HepG2 (cell line): ENCODE results near the gene TAL2. TPM values are rescaled to one million over a fixed set of nuclear protein-coding genes. Genes with fewer than 3 reads are reported as not detected.

ENCODE experiments used
- AKAP8 ChIP-seq: sonication (generic); formaldehyde crosslinking; IDR thresholded peaks from 2 replicates; pipeline ENCODE4 v1.5.1; 2020; ENCODE audit warnings: mild to moderate bottlenecking, missing genetic modification reagents
- CEBPG ChIP-seq: IDR thresholded peaks from 2 replicates; pipeline ENCODE4 v1.6.1; 2016
- FIP1L1 ChIP-seq: fragments of 200-400 bp; formaldehyde crosslinking; IDR thresholded peaks from 2 replicates; pipeline ENCODE4 v1.6.1; 2018; ENCODE audit warnings: low read depth, mild to moderate bottlenecking, low read length, moderate library complexity, borderline replicate concordance; ENCODE audit not compliant: insufficient read depth
- HIVEP1 ChIP-seq: sonication (generic); formaldehyde crosslinking; IDR thresholded peaks from 2 replicates; pipeline ENCODE4 v1.4.0; 2020; ENCODE audit warnings: mild to moderate bottlenecking, missing genetic modification reagents
- KLF6 ChIP-seq: IDR thresholded peaks from 2 replicates; pipeline ENCODE4 v1.8.0; 2016; ENCODE audit warnings: missing biosample characterization, missing genetic modification reagents
- MEF2D ChIP-seq: sonication (generic); formaldehyde crosslinking; IDR thresholded peaks from 2 replicates; pipeline ENCODE4 v1.5.1; 2020; ENCODE audit warnings: mild to moderate bottlenecking, missing genetic modification reagents
- MTERF4 ChIP-seq: sonication (generic); formaldehyde crosslinking; IDR thresholded peaks from 2 replicates; pipeline ENCODE4 v1.8.0; 2023; ENCODE audit warnings: mild to moderate bottlenecking, missing genetic modification reagents
- PAF1 ChIP-seq: IDR thresholded peaks from 2 replicates; pipeline ENCODE4 v1.6.1; 2016; ENCODE audit warnings: missing genetic modification reagents, missing compliant biosample characterization
- SNAPC4 ChIP-seq: sonication (generic); formaldehyde crosslinking; IDR thresholded peaks from 2 replicates; pipeline ENCODE4 v1.4.0; 2020; ENCODE audit warnings: mild to moderate bottlenecking, missing genetic modification reagents
- TAF1 ChIP-seq: sonication (generic); formaldehyde crosslinking; IDR thresholded peaks from 2 replicates; pipeline ENCODE4 v1.4.0; 2020; ENCODE audit warnings: missing genetic modification reagents
- THAP7 ChIP-seq: sonication (generic); formaldehyde crosslinking; IDR thresholded peaks from 2 replicates; pipeline ENCODE4 v1.8.1; 2023; ENCODE audit warnings: mild to moderate bottlenecking, missing genetic modification reagents
- U2AF1 ChIP-seq: fragments of 200-400 bp; formaldehyde crosslinking; optimal IDR thresholded peaks from 2 replicates; pipeline ENCODE3; 2017; ENCODE audit warnings: mild to moderate bottlenecking, low read depth, low read length
- ZNF224 ChIP-seq: sonication (generic); formaldehyde crosslinking; IDR thresholded peaks from 2 replicates; pipeline ENCODE4 v1.5.0; 2020; ENCODE audit warnings: mild to moderate bottlenecking, missing genetic modification reagents
- ZNF530 ChIP-seq: sonication (generic); formaldehyde crosslinking; IDR thresholded peaks from 2 replicates; pipeline ENCODE4 v1.5.0; 2020; ENCODE audit warnings: low read depth, mild to moderate bottlenecking, missing genetic modification reagents
- ZNF549 ChIP-seq: sonication (generic); formaldehyde crosslinking; IDR thresholded peaks from 2 replicates; pipeline ENCODE4 v1.5.0; 2020; ENCODE audit warnings: missing genetic modification reagents
- ZNF558 ChIP-seq: sonication (generic); formaldehyde crosslinking; IDR thresholded peaks from 2 replicates; pipeline ENCODE4 v1.9.0; 2022; ENCODE audit warnings: mild to moderate bottlenecking, missing genetic modification reagents, borderline replicate concordance
- ZSCAN31 ChIP-seq: sonication (generic); formaldehyde crosslinking; IDR thresholded peaks from 2 replicates; pipeline ENCODE4 v1.5.0; 2020; ENCODE audit warnings: low read depth, mild to moderate bottlenecking, missing genetic modification reagents
- ZSCAN9 ChIP-seq: IDR thresholded peaks from 2 replicates; pipeline ENCODE4 v1.6.1; 2016; ENCODE audit warnings: borderline replicate concordance
- ZUFSP ChIP-seq: sonication (generic); formaldehyde crosslinking; IDR thresholded peaks from 2 replicates; pipeline ENCODE4 v1.9.0; 2021; ENCODE audit warnings: missing genetic modification reagents, mild to moderate bottlenecking, borderline replicate concordance
- polyA plus RNA-seq, 8 experiments: library from polyadenylated mRNA; depleted of rRNA in 3 of 8; stranded (reverse) in 7 of 8; unstranded in 1 of 8; fragments of >200 nt; fragmentation: Illumina TruSeq in 4 of 8; extraction: Trizol in 4 of 8; gene quantifications; 2 replicates each; pipeline versions ENCODE4 v1.2.1 to v1.2.3, GENCODE V29; 2011 to 2016; ENCODE audit warnings: low read depth in 4 of 8, missing spikeins in 1 of 8, mixed read lengths in 1 of 8; ENCODE audit not compliant: insufficient read depth in 1 of 8
- total RNA-seq, 5 experiments: library from RNA; depleted of rRNA; stranded (reverse); fragments of >200 nt; fragmentation: Illumina TruSeq; extraction: Trizol; gene quantifications; 2 replicates each; pipeline ENCODE4 v1.2.3, GENCODE V29; 2016; ENCODE audit warnings: low read depth in 1 of 5

TAL2 gene
- total and polyA plus RNA-seq, 2 of the 13 experiments (the other 11 are each of a cell fraction or from before 2014, with no cell fraction given) = 0.22 TPM; not detected in 1

- TF ChIP-seq ZNF558 (CRISPR knock-in tag) (no peak), HIVEP1 (no peak), U2AF1 (no peak), KLF6 (CRISPR knock-in tag) (no peak), MEF2D (CRISPR knock-in tag) (no peak), FIP1L1 (no peak), PAF1 (CRISPR knock-in tag) (no peak), ZNF224 (CRISPR knock-in tag) (no peak), ZNF549 (no peak), MTERF4 (CRISPR knock-in tag) (no peak), ZSCAN9 (no peak), ZSCAN31 (no peak), ZUFSP (CRISPR knock-in tag) (no peak), THAP7 (CRISPR knock-in tag) (no peak), TAF1 (CRISPR knock-in tag) (no peak), CEBPG (CRISPR knock-in tag) (peak; percentile 12; the same call in 1 of the 2 replicates), SNAPC4 (CRISPR knock-in tag) (no peak), ZNF530 (CRISPR knock-in tag) (no peak), AKAP8 (no peak)
Observed at GRCh38 chr9:105679257-105680022, 17.2 kb downstream of the TAL2 start (continued).
